GM12878 (cell line): ENCODE data around the gene TRIM47. TPM values are rescaled to one million over a fixed set of nuclear protein-coding genes. Genes with fewer than 3 reads are reported as not detected.

Experiments
- DPF2 ChIP-seq: fragments of 450-650 bp; IDR thresholded peaks from 2 replicates; pipeline ENCODE4 v1.6.1; 2017; ENCODE audit warnings: mild to moderate bottlenecking
- E2F4 ChIP-seq: IDR thresholded peaks from 2 replicates; pipeline ENCODE4 v1.6.1; 2012; ENCODE audit warnings: low read depth, low read length, improper control_type of control experiment
- HDAC6 ChIP-seq: fragments of 200-600 bp; sonication (generic); IDR thresholded peaks from one replicate; pipeline ENCODE4 v1.8.0; 2017; ENCODE audit warnings: antibody characterized with exemption; ENCODE audit not compliant: unreplicated experiment
- NR2C1 ChIP-seq: fragments of 450-650 bp; IDR thresholded peaks from 2 replicates; pipeline ENCODE4 v1.6.1; 2017; ENCODE audit warnings: antibody characterized with exemption, mild to moderate bottlenecking, moderate library complexity
- NR2F1 ChIP-seq: fragments of 450-650 bp; conservative IDR thresholded peaks from 2 replicates; pipeline ENCODE4 v1.6.1; 2017; ENCODE audit warnings: mild to moderate bottlenecking
- POU2F2 ChIP-seq: IDR thresholded peaks from 3 replicates; pipeline ENCODE4 v1.6.1; 2011; ENCODE audit warnings: low read depth, mild to moderate bottlenecking, low read length, borderline replicate concordance
- SMAD1 ChIP-seq: fragments of 450-650 bp; IDR thresholded peaks from 2 replicates; pipeline ENCODE4 v1.6.1; 2018; ENCODE audit warnings: mild to moderate bottlenecking, low read depth; ENCODE audit not compliant: partially characterized antibody
- SMARCA5 ChIP-seq: fragments of 450-650 bp; IDR thresholded peaks from 2 replicates; pipeline ENCODE4 v1.6.1; 2017; ENCODE audit warnings: mild to moderate bottlenecking
- TBL1XR1 ChIP-seq: IDR thresholded peaks from 2 replicates; pipeline ENCODE4 v1.6.1; 2012; ENCODE audit warnings: low read depth, low read length, improper control_type of control experiment
- ZBTB4 ChIP-seq: fragments of 450-650 bp; formaldehyde crosslinking; IDR thresholded peaks from 2 replicates; pipeline ENCODE4 v1.4.0; 2022; ENCODE audit warnings: mild to moderate bottlenecking, moderate library complexity
- polyA plus RNA-seq, 11 experiments: library from polyadenylated mRNA; depleted of rRNA in 4 of 11; unstranded in 6 of 11; stranded (reverse) in 5 of 11; fragments of >200 nt; fragmentation: Nextera tagmentation in 4 of 11; fragmentation: Illumina TruSeq in 1 of 11; extraction: Ambion mirVana in 4 of 11; extraction: Trizol in 1 of 11; gene quantifications; 1 replicate in 1 of 11; 2 replicates in 10 of 11; pipeline versions ENCODE4 v1.2.1 to v1.2.3, GENCODE V29; 2011 to 2016; ENCODE audit warnings: inconsistent platforms in 2 of 11, missing spikeins in 2 of 11, low read depth in 1 of 11
- total RNA-seq, 4 experiments: library from RNA; depleted of rRNA in 3 of 4; stranded (reverse); fragments of >200 nt in 3 of 4; fragmentation: Illumina TruSeq in 1 of 4; extraction: Trizol in 1 of 4; gene quantifications; 2 replicates each; pipeline versions ENCODE4 v1.2.1 to v1.2.3, GENCODE V29; 2013 to 2021
- TF ChIP-seq, protein P1 (sequence below): IDR thresholded peaks from 2 replicates; pipeline ENCODE4 v1.6.1; 2011; ENCODE audit warnings: borderline replicate concordance, low read depth, mild to moderate bottlenecking, moderate library complexity, mixed read lengths, low read length; ENCODE audit not compliant: insufficient read depth; ENCODE audit errors: extremely low read length
- TF ChIP-seq, protein P2 (sequence below): fragments of 450-650 bp; IDR thresholded peaks from 2 replicates; pipeline ENCODE4 v1.6.1; 2018; ENCODE audit warnings: mild to moderate bottlenecking, low read depth, moderate library complexity; ENCODE audit not compliant: partially characterized antibody
- TF ChIP-seq, protein P3 (sequence below): IDR thresholded peaks from 2 replicates; pipeline ENCODE4 v1.6.1; 2012; ENCODE audit warnings: improper control_type of control experiment, low read depth, low read length; ENCODE audit not compliant: insufficient replicate concordance

The TRIM47 gene
- total and polyA plus RNA-seq, 10 of the 15 experiments (the other 5 are each of a cell fraction or from before 2014, with no cell fraction given) = 0.35 to 9.7 (median 5.3) TPM

GRCh38 chr17:75921596-75921995, 43.2 kb upstream of the TRIM47 start (continued):
- no peak for TF ChIP-seq SMAD1
- no peak for TF ChIP-seq TBL1XR1
- TF ChIP-seq POU2F2 = no peak
- no peak for TF ChIP-seq NR2F1
- TF ChIP-seq, protein P1, sequence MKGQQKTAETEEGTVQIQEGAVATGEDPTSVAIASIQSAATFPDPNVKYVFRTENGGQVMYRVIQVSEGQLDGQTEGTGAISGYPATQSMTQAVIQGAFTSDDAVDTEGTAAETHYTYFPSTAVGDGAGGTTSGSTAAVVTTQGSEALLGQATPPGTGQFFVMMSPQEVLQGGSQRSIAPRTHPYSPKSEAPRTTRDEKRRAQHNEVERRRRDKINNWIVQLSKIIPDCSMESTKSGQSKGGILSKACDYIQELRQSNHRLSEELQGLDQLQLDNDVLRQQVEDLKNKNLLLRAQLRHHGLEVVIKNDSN = no peak
- no peak for TF ChIP-seq HDAC6
- no peak for TF ChIP-seq NR2C1
- TF ChIP-seq, protein P2, sequence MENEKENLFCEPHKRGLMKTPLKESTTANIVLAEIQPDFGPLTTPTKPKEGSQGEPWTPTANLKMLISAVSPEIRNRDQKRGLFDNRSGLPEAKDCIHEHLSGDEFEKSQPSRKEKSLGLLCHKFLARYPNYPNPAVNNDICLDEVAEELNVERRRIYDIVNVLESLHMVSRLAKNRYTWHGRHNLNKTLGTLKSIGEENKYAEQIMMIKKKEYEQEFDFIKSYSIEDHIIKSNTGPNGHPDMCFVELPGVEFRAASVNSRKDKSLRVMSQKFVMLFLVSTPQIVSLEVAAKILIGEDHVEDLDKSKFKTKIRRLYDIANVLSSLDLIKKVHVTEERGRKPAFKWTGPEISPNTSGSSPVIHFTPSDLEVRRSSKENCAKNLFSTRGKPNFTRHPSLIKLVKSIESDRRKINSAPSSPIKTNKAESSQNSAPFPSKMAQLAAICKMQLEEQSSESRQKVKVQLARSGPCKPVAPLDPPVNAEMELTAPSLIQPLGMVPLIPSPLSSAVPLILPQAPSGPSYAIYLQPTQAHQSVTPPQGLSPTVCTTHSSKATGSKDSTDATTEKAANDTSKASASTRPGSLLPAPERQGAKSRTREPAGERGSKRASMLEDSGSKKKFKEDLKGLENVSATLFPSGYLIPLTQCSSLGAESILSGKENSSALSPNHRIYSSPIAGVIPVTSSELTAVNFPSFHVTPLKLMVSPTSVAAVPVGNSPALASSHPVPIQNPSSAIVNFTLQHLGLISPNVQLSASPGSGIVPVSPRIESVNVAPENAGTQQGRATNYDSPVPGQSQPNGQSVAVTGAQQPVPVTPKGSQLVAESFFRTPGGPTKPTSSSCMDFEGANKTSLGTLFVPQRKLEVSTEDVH = no peak
- no peak for TF ChIP-seq ZBTB4 (CRISPR knock-in tag)
- TF ChIP-seq SMARCA5 = no peak
- TF ChIP-seq DPF2 = no peak
- TF ChIP-seq, protein P3, sequence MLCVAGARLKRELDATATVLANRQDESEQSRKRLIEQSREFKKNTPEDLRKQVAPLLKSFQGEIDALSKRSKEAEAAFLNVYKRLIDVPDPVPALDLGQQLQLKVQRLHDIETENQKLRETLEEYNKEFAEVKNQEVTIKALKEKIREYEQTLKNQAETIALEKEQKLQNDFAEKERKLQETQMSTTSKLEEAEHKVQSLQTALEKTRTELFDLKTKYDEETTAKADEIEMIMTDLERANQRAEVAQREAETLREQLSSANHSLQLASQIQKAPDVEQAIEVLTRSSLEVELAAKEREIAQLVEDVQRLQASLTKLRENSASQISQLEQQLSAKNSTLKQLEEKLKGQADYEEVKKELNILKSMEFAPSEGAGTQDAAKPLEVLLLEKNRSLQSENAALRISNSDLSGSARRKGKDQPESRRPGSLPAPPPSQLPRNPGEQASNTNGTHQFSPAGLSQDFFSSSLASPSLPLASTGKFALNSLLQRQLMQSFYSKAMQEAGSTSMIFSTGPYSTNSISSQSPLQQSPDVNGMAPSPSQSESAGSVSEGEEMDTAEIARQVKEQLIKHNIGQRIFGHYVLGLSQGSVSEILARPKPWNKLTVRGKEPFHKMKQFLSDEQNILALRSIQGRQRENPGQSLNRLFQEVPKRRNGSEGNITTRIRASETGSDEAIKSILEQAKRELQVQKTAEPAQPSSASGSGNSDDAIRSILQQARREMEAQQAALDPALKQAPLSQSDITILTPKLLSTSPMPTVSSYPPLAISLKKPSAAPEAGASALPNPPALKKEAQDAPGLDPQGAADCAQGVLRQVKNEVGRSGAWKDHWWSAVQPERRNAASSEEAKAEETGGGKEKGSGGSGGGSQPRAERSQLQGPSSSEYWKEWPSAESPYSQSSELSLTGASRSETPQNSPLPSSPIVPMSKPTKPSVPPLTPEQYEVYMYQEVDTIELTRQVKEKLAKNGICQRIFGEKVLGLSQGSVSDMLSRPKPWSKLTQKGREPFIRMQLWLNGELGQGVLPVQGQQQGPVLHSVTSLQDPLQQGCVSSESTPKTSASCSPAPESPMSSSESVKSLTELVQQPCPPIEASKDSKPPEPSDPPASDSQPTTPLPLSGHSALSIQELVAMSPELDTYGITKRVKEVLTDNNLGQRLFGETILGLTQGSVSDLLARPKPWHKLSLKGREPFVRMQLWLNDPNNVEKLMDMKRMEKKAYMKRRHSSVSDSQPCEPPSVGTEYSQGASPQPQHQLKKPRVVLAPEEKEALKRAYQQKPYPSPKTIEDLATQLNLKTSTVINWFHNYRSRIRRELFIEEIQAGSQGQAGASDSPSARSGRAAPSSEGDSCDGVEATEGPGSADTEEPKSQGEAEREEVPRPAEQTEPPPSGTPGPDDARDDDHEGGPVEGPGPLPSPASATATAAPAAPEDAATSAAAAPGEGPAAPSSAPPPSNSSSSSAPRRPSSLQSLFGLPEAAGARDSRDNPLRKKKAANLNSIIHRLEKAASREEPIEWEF = no peak
- TF ChIP-seq E2F4 = no peak
